GM18867 (cell line): ENCODE results near the gene ARFIP2.
A peak's percentile ranks its signal among the peaks of the same experiment; 100 is the strongest.

ENCODE experiments used
- ATAC-seq: cut with Tn5 transposase; IDR thresholded peaks from one replicate; pipeline ENCODE4 v1.9.1; 2021; ENCODE audit warnings: mild to moderate bottlenecking, moderate library complexity; ENCODE audit not compliant: unreplicated experiment

The ARFIP2 gene

DNA sequence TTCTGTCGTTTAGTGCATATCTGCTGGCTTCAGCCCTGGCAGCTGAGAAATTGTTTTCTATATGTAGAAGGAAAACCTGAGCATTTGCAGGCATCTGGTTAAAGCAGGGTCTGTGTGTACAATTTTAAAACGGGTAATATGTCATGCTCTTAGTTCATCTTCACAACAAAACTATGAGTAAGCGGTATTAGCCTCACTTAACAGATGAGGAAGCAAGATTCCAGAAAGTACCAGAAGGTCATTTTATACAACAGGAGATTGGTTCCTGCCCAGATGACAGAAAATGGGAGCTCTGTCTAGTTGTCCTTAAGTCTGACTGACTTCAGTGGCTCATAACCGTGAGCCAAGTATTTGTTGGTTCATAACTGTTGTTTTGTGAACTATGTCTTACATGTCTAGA is 1.3 kb upstream of the ARFIP2 start:
- ATAC-seq: no peak

- ATAC-seq: no peak
These were observed 769 bp upstream of the ARFIP2 start for GRCh38 chr11:6481924-6482275.

- ATAC-seq: no peak
These were observed 724 bp downstream of the ARFIP2 start for GRCh38 chr11:6480299-6480914.

DNA sequence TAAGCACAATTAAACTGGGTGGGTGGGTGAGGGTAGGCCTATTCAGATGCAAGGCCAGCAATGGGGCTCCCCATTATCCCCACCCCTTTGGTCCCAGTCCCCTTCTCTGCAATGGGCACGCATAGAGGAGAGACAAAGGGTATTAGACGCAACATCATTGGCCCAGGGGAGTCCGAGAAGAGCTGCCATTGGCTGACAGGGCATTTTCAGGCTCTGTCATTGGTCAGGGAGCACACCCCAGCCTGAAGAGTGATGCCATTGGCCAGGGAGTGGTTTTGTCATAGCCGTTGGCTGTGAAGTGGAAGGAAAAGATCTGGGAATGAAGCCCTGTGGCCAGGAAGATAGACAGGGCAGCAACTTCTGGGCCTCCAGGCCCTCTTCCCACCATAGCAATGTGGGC is 4.6 kb downstream of the ARFIP2 start:
- ATAC-seq: no peak

DNA sequence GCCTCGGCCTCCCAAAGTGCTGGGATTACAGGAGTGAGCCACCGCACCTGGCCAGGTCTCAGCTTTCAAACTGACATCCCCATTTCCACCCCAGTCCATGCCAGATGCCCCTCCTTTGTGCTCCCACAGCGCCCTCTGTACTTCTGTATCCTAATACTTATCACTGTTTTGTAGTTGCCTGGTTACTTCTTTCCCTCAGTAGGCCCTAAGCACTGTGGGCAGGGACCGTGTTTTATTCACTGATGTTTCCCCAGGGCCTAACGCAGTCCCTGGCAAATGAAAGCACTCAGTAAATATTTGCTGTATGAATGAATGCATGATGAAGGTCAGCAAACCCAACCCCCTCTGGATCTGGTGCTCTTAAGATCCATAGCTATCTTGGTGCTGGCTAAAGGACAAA is 5.2 kb downstream of the ARFIP2 start:
- ATAC-seq: no peak

GRCh38 chr11:6474806-6475500 is 6.2 kb downstream of the ARFIP2 start:
- ATAC-seq: no peak

- ATAC-seq: no peak
These were observed 6.7 kb downstream of the ARFIP2 start for GRCh38 chr11:6474413-6474792.

- ATAC-seq: peak; percentile 76
These were observed 7.4 kb downstream of the ARFIP2 start, which contains the start of gene TRIM3 for GRCh38 chr11:6473451-6474412. TRIM3 (minus strand) TSS chr11:6473941; CDS start chr11:6465695, 8,246 bp downstream.

GRCh38 chr11:6472934-6473333 is 8.2 kb downstream of the ARFIP2 start:
- no peak for ATAC-seq

DNA sequence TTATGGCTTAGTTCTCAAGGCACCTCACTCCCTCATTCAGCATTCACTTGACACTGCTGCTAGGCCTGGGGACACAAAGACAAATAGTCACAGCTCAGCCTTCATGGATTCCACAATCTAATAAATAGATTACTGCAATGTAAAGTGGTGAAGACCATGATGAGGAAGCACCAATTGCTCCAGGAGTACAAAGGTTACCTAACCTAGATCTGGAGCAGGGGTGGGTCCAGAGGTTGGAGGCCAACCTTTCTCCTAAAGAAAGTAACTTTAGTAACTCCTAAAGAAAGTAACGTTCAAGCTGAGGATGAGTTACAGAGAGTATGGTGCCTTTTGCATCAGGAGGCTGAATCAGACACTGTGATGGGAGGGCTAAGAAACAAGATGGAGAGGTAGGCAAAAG is 11.5 kb downstream of the ARFIP2 start:
- ATAC-seq: no peak

DNA sequence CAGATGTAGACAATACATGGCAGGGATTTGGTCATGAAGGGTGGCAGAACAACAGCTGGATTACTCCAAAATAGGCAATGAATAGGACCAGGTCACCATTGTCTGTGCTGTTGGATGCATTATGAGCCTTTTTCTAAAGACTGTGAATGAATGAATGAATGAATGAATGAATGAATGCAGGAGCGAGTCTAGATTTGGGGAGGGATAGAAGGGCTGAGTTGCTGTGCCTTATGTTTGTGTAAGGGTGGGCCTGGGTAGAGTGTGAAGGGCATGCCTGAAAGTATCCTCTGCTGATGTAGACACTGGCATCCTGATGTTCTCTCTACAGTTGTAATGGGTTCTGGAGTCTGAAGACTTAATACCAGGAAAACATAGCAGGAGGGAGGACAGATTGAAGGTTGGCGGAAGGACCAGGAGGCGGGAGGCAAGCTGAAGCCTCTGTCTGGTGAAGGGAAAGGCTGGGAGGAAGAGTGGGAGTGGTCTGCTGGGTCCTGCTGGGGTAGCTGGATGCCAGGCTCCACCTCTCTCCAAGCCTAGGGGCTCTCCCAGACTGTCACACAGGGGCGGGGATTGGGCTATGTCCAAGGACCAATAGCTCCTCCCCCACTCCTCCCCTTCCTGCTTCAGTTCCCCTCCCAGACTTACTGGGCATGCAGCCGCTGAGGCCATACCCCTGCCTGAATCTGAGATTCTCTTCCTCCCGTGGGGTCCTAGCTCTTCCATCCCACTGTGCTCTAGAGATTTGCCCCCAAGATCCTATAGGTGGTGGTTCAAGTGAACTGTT is 12.2 kb downstream of the ARFIP2 start:
- ATAC-seq: peak; percentile 53

- no peak for ATAC-seq
These were observed 22.1 kb downstream of the ARFIP2 start for GRCh38 chr11:6459099-6459450.

DNA sequence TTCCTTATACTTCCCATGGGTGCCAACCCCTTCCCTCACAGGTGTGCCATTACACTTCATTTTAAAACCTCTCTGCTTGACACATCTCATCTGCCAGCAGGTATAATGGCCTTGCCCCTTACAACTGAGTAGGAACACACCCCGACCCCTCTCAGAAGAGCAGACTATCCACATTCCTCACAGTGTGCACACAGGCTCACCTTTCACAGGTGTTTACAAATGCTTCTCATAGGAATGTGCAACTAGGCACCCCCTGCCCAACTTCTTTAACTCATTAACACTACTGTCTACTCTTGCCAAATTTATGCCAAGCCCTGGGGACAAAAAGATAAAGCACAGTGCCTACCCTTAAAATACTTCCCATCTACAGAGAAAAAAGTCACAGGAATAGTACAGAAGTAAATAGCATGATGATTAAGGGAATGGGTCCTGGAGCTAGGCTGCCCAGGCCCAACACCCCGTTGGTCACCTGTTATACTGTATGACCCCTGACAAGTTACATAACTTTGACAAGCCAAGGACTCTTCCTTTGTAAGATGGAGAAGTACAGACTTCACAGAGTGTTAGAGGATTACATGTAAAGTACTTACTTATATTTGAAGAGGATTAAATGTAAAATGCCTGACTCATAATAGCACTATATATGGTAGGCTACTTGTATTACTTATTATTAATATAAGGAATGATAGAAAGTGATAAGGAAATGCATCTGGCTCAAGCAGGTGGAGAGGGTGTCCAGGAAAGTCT is 22.6 kb downstream of the ARFIP2 start:
- ATAC-seq: no peak

DNA sequence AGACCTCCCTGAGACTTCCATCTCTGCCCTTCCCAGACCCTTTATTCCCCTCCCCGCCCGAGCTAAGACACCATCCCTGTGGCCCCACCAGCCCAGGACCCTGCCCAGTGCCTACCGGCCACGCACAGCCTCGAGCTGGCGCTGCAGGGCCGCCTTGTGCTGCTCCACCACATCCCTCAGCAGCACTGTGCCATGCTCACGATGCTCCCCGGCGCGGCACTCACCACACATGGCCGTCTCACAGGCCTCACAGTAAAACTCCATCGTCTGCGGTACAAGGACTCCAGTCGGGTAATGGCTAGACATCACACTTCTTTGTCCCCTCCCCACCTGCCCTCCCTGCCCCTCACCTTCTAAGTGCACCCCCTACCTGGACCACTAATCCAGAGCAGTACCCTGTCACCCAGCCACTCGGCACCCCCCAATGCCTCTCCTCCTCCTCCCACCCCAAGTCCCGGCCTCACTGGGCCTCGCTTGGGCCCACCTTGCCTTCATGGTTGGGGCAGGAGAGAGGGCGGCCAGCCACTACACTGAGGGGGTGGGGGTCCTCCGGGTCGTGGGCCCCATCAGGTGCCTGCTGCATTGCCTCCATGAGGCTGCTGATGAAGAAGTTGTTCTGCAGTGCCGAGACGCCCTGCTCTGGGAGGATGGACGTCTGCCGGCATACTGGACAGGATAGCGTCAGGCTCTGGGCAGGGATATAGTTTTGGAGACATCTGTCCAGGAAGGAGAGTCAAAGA is 23.4 kb downstream of the ARFIP2 start:
- no peak for ATAC-seq

DNA sequence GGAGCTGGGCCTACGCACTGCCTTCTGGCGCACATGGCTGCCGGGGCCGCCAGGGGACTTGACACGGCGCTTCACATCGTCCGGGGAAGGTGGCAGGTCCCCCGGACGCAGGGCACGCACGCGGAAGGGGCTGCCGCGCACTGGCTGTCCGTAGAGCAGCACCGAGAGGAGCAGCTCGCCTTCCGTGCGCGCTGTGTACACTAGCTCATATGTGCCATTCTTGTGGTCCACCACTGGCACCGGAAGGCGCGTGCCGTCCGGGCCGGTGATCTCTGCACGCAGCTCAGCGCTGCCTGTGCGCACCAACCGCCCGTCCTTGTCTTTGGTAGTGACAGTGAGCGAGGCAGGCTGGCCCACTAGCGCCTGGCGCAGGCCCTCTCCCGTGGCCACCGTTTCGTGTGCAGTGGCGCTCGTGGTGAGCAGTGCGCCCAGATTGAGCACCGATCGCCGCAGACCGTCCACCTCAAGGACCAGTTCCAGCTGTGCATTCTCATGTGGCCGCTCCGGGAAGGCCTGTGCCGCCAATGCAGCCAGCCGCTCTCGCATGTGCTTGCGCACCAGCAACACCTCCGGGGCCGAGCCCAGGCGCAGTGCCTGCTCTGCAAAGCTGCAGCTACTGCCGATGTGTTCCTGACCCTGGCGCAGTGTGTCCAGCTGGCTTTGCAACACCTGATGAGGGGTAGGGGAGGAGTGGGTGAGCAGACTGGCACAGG is 24.6 kb downstream of the ARFIP2 start:
- ATAC-seq: no peak

DNA sequence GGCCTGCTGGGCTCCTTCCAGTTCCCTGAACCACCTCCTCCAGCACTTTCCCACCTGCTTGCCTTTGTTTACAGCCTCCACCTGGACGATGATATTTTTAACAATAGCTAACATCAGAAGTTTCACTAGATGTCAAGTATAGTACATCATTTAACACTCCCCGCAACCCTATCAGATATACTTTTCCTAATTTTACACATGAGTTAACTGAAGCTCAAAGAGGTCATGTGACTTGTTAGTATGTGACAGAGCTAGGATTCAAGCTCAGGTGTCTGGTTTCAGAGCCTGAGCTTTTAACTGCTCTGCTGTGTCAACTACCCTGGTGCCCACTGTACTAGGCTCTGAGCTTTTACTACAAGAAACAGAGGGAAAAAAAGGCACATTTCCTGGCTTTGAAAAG is 26.1 kb downstream of the ARFIP2 start:
- no peak for ATAC-seq

- ATAC-seq: no peak
These were observed 28.0 kb downstream of the ARFIP2 start for GRCh38 chr11:6453152-6453551.

DNA sequence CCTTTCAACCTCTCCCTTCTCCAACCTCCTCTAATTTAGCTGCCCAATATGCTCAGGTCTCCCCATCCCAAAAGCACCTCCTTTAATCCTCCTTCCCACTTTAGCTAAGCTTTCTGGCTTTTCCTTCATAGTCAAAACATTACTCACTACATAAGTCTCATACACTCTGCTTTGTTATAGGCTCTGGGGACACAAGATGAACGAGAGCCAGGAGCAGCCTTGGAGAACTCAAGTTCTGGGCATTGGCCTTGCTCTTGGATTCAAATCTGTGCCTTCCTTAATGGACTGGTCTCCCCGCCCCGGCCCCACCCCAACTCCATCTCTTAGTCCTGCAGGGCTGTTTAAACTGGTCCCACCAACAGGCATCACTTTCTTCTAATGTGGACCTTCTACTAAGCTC is 28.9 kb downstream of the ARFIP2 start:
- no peak for ATAC-seq

DNA sequence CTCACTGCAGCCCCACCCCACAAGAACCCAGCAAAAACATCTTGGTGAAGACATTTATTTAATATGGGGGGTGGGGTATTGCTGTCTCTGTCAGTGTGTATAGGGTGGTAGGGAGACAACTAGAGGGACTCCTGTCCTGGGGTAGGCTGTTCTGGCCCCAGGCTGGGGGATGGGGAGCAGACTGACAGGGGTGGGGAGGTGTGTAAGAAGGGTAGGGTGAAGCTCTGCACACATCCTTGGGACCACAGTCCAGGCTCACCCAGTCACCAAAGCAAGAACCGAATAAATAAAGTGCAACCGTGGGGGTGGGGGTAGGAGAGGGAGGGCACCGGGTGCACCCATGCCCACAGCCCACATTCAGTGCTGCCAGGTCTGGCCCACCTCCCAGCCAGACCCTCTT is 32.6 kb downstream of the ARFIP2 start:
- no peak for ATAC-seq
